ENCODE results near the gene C8G. TPM values are rescaled to one million over a fixed set of nuclear protein-coding genes. Genes with fewer than 3 reads are reported as not detected.

C8G gene
- total and polyA plus RNA-seq, 2 of the 13 experiments (the other 11 are each of a cell fraction or from before 2014, with no cell fraction given): 4.9 to 12.8 TPM

DNA sequence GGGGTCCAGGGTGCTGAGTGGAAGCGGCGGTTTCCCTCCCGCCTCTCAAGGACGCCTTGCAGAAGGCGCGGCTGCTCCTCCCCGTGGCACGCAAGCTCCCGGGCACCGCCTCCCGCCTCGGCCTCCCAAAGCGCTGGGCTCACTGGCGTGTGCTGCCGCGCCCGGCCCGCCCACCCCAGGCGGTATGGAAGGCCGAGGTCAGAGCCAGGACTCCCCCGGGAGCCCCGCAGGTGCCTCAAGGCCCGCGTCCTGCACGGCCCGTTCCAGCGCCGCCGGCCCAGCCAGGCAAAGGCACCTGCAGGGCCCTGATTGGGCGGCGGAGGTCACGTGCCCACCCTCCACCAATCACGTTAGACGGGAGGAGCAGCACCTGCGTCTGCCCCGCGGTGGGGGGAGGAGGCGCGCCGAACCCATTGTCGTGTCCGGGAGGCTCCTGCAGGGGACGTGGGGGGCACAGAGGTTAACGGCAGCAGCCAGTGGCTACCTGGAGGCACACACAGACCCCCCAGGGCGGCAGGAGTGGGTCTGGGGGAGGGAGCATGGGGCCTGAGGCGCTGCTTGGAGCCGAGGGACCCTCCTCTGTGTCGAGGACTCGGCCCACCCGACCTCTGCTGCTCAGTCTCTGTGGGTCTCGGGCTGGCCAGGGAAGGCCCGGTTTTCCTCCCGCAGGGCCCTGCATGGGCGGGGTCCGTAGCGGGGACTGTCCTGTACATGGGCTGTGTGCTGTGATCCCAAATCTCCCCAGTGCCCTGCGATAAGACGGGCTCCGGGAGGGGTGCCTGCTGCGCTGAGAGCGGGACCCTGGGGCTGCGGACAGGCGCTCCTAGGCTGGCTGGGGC, 5.0 kb downstream of the C8G start (continued):
- TF ChIP-seq MAFK (conservative IDR thresholded peaks at IDR 0.05 in 1 of 2, IDR thresholded peaks at IDR 0.05 in 1 of 2; ENCODE audit: low read length in 2 of 2) (no peak), SP140L (CRISPR knock-in tag; IDR thresholded peaks at IDR 0.05; ENCODE audit: borderline replicate concordance) (no peak), ZNF3 (CRISPR knock-in tag; IDR thresholded peaks at IDR 0.05) (no peak), ZFAT (CRISPR knock-in tag; conservative IDR thresholded peaks at IDR 0.05) (no peak), CENPX (CRISPR knock-in tag; IDR thresholded peaks at IDR 0.05) (no peak), JUND (CRISPR knock-in tag; IDR thresholded peaks at IDR 0.05) (peak; percentile 44; the same call in 1 of the 2 replicates), DNMT3B (CRISPR knock-in tag; conservative IDR thresholded peaks at IDR 0.05) (no peak), PCBP2 (optimal IDR thresholded peaks at IDR 0.05; ENCODE audit: low read depth, low read length, poor library complexity, severe bottlenecking) (no peak), ZNF329 (CRISPR knock-in tag; IDR thresholded peaks at IDR 0.05; ENCODE audit: low read depth) (peak; percentile 86; the same call in 1 of the 2 replicates), ZNF670 (CRISPR knock-in tag; IDR thresholded peaks at IDR 0.05; ENCODE audit: borderline replicate concordance) (no peak), KDM1A (CRISPR knock-in tag; IDR thresholded peaks at IDR 0.05) (no peak), RARA (CRISPR knock-in tag; IDR thresholded peaks at IDR 0.05) (peak; percentile 66), ZNF207 (IDR thresholded peaks at IDR 0.05; ENCODE audit: borderline replicate concordance) (no peak)
- TF ChIP-seq, protein P1, sequence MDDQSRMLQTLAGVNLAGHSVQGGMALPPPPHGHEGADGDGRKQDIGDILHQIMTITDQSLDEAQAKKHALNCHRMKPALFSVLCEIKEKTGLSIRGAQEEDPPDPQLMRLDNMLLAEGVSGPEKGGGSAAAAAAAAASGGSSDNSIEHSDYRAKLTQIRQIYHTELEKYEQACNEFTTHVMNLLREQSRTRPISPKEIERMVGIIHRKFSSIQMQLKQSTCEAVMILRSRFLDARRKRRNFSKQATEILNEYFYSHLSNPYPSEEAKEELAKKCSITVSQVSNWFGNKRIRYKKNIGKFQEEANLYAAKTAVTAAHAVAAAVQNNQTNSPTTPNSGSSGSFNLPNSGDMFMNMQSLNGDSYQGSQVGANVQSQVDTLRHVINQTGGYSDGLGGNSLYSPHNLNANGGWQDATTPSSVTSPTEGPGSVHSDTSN (CRISPR knock-in tag; IDR thresholded peaks at IDR 0.05; ENCODE audit: borderline replicate concordance): no peak
- TF ChIP-seq, protein P2, sequence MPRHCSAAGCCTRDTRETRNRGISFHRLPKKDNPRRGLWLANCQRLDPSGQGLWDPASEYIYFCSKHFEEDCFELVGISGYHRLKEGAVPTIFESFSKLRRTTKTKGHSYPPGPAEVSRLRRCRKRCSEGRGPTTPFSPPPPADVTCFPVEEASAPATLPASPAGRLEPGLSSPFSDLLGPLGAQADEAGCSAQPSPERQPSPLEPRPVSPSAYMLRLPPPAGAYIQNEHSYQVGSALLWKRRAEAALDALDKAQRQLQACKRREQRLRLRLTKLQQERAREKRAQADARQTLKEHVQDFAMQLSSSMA (CRISPR knock-in tag; IDR thresholded peaks at IDR 0.05): no peak
- TF ChIP-seq, protein P3, sequence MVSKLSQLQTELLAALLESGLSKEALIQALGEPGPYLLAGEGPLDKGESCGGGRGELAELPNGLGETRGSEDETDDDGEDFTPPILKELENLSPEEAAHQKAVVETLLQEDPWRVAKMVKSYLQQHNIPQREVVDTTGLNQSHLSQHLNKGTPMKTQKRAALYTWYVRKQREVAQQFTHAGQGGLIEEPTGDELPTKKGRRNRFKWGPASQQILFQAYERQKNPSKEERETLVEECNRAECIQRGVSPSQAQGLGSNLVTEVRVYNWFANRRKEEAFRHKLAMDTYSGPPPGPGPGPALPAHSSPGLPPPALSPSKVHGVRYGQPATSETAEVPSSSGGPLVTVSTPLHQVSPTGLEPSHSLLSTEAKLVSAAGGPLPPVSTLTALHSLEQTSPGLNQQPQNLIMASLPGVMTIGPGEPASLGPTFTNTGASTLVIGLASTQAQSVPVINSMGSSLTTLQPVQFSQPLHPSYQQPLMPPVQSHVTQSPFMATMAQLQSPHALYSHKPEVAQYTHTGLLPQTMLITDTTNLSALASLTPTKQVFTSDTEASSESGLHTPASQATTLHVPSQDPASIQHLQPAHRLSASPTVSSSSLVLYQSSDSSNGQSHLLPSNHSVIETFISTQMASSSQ (IDR thresholded peaks at IDR 0.05; ENCODE audit: low read depth): no peak
- TF ChIP-seq, protein P3 (CRISPR knock-in tag; IDR thresholded peaks at IDR 0.05; ENCODE audit: borderline replicate concordance): peak; percentile 65; the same call in 1 of the 2 replicates
- TF ChIP-seq, protein P4, sequence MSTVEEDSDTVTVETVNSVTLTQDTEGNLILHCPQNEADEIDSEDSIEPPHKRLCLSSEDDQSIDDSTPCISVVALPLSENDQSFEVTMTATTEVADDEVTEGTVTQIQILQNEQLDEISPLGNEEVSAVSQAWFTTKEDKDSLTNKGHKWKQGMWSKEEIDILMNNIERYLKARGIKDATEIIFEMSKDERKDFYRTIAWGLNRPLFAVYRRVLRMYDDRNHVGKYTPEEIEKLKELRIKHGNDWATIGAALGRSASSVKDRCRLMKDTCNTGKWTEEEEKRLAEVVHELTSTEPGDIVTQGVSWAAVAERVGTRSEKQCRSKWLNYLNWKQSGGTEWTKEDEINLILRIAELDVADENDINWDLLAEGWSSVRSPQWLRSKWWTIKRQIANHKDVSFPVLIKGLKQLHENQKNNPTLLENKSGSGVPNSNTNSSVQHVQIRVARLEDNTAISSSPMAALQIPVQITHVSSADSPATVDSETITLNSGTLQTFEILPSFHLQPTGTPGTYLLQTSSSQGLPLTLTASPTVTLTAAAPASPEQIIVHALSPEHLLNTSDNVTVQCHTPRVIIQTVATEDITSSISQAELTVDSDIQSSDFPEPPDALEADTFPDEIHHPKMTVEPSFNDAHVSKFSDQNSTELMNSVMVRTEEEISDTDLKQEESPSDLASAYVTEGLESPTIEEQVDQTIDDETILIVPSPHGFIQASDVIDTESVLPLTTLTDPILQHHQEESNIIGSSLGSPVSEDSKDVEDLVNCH (CRISPR knock-in tag; IDR thresholded peaks at IDR 0.05): no peak
- TF ChIP-seq, protein P5, sequence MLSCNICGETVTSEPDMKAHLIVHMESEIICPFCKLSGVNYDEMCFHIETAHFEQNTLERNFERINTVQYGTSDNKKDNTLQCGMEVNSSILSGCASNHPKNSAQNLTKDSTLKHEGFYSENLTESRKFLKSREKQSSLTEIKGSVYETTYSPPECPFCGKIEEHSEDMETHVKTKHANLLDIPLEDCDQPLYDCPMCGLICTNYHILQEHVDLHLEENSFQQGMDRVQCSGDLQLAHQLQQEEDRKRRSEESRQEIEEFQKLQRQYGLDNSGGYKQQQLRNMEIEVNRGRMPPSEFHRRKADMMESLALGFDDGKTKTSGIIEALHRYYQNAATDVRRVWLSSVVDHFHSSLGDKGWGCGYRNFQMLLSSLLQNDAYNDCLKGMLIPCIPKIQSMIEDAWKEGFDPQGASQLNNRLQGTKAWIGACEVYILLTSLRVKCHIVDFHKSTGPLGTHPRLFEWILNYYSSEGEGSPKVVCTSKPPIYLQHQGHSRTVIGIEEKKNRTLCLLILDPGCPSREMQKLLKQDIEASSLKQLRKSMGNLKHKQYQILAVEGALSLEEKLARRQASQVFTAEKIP (CRISPR knock-in tag; IDR thresholded peaks at IDR 0.05; ENCODE audit: borderline replicate concordance): no peak
